ENCODE measurements around the gene C2orf78. TPM values are rescaled to one million over a fixed set of nuclear protein-coding genes. Genes with fewer than 3 reads are reported as not detected.
A peak's percentile ranks its signal among the peaks of the same experiment; 100 is the strongest.
"Not testable (repeated sequence)": the region's sequence is repeated elsewhere in the genome, so short reads cannot be mapped to it uniquely, and the experiment has no call there.

C2orf78 gene
- polyA plus RNA-seq, 4 donors, result not detected

DNA sequence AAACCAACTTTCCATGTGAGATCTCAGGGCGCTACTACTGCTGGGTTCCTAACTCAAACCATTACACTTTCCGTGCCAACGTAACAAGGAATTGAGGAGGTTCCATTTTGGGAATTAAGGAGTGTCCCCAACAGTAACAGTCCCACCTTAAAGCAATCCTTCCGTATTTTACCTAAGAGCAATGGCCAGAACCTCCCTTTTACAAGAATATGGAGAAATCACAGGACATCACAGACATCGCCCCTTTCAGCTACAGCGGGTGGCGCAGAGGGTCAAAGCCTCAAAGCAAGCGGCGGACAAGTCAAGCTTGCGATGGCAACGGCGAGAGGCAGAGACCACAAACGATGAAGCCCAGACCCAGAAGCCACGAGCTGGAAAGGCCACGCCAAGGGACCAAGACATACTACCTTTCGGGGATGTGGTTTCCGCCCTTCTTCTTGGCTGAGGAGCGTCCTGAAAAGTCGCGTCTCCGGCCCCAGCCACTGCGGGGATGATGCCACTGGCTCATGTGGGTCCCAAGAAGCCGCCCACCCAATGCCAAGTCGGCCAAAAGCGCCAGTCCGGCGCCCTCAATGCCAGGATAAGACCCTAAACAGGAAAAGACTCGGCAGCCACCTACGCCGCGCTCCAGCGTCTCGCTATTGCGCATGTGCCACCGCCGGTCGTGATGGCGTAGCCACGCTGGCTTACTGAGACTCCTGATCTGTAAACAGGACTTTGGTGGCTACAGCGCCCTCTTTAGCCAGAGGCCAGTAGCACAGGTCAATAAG lies 4.3 kb upstream of the C2orf78 start, which contains the start of gene DUSP11:
DUSP11 (minus strand) TSS at position 637 of the 770 bp plus-strand sequence; CDS start at position 508, 129 bp downstream.
- DNase-seq (ENCODE audit: low read depth in 4 of 4, low spot score in 3 of 4), result peak; percentile 79 to 88 (median 87)

DNA sequence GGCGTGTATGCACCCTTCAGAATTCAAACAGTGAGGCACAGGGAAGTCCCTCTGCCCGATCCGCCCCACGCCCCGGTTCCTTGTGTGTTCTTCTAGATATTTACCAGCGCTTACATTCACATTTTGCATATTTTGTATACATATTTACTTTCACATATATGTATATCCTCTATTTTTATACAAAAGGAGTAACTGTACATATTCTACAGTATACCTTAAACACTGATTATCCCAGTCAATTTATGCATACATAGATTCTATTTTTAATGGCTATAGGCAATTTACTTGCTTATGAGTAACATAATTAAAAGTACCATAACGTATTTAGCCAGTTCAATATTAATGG lies 3.8 kb upstream of the C2orf78 start:
- DNase-seq (ENCODE audit: low read depth in 4 of 4, low spot score in 3 of 4), result no peak

DNA sequence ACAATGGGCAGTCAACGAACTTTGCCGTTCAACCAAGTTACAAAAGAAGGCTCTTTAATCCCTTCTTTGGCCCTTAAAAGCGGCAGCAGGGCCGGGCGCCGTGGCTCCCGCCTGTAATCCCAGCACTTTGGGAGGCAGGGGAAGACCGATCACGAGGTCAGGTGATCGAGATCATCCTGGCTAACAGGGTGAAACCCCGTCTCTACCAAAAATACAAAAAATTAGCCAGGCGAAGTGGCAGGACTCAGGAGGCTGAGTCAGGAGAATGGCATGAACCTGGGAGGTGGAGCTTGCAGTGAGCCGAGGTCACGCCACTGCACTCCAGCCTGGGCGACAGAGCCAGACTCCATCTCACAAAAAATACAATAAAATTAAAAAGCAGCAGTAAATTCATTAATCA lies 581 bp upstream of the C2orf78 start:
- not testable (repeated sequence) for DNase-seq (ENCODE audit: low read depth in 4 of 4, low spot score in 3 of 4)

DNA sequence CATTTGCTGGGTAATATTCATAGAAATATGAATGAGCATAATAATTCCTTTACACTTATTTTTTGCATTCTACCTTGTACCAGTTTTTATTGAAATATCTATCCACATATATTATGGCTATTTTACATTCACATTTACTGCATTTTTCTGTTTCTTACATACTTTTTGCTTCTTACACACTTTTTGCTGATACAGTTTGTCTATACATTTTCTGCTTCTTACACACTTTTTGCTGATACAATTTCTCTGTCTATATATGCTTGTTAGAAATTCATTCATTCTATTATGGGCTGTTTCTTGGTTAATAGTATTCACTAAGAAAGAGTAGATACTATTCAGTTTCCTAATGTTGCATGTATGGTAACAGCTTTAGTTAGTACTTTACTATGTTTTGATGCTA lies 27.9 kb downstream of the C2orf78 start:
- no peak for DNase-seq (ENCODE audit: low read depth in 4 of 4, low spot score in 3 of 4)

DNA sequence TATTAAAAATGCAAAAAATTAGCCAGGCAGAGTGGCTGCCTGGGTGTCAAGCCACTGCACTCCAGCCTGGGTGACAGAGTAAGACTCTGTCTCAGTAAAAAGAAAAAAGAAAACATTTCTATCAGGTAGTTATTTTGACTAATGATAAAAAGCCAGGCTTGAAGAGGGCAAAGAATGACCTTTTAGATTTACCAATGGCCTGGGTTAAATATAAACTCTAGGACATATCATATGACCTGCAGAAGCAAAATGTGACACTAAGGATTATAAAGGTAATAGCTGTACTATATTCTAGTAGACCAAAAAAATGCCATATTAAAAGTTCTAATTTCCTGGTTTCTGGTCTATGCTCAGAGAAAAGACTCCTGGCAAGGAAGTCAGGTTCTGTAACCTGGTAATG lies 28.7 kb downstream of the C2orf78 start:
- DNase-seq (ENCODE audit: low read depth in 4 of 4, low spot score in 3 of 4), result no peak

DNA sequence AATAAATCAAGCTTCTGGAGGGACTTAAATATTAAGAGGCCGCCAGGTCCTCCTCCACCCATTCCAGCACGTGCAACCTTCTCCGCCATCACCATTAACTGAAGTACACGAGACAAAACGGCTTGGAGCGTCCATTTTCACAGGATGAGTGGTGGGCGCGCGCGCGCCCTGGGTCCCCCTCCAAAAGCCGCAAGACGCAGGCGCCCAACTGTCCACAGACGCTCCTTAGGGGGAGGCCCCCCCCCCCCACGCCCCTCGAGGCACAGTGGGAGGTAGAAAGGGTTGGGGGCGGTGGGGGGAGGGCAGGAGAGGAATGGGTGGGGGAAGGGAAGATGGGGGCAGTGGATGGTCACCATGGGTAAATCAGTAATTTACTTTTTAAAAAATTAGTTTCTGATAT lies 34.3 kb downstream of the C2orf78 start:
- DNase-seq (ENCODE audit: low read depth in 4 of 4, low spot score in 3 of 4), result no peak

DNA sequence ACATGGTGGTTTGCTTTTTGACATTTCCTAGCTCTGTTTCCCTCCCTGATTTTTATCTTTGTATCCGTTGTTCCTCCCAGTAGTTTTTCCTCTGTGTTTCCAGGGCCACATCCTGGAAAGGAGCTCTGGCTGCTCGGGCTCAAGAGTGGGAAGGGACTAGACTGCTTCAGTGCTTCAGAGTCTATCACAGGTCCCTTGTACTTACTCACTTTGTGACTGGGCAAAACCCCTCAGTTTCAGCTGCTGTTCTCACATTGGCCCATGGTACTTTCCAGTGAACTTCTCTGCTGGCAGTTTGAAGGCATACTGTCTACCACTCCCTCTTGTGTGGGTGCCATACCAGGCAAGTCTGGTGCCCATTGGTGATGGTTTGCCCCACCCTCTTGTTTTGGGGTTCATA lies 37.2 kb downstream of the C2orf78 start:
- no peak for DNase-seq (ENCODE audit: low read depth in 4 of 4, low spot score in 3 of 4)

DNA sequence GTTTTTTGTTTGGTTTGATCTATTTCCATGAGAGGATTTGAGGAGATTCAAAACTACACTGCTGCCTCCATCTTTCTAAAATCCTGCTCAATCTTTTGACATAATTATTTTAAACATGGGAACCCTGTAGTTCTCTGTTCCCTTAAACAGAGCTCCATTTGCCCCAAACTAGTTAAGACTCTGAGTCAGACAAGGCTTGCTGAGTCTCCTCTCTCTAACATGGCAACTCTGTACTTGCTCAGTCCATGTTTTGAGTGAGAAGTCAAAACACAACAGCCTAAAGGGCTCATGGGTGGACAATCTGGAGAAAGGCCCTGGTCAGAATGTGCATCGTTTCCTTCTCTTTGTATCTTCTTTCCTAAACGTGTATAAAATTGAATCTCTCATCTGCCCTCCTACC lies 37.7 kb downstream of the C2orf78 start:
- DNase-seq (ENCODE audit: low read depth in 4 of 4, low spot score in 3 of 4), result no peak

DNA sequence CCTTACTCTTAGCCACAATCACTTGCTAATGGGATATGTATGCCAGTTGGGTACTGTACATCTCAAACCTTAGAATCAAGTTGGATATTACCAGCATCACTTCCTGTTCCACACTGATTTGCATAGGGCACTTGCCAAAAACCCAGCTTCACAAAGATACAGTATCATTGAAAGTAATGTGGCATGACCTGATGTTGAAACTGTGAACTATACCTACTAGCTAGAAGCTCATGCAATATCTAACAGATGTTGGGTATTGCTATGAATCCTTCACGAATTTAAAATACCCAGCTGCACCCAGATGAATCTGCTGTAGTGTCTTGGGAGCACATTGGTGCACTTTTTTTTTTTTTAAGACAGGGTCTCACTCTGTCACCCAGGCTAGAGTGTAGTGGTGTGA lies 38.3 kb downstream of the C2orf78 start:
- no peak for DNase-seq (ENCODE audit: low read depth in 4 of 4, low spot score in 3 of 4)

DNA sequence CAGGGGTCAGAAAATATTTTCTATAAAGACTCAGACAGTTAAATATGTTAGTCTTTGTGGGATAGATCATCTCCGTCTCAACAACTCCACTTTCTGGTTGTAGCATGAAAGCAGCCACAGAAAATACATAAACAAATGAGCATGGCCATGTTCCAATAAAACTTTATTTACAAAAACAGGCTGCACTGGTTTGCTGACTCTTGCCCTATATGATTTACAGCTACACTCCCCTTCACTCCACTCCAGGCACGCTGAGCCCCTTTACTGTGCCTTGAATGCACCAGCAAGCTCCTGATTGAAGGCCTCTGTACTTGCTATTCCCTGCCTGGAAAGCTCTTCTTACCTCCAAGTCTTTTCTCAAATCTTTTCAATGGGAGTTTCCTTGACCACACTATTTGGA lies 39.0 kb downstream of the C2orf78 start:
- no peak for DNase-seq (ENCODE audit: low read depth in 4 of 4, low spot score in 3 of 4)

DNA sequence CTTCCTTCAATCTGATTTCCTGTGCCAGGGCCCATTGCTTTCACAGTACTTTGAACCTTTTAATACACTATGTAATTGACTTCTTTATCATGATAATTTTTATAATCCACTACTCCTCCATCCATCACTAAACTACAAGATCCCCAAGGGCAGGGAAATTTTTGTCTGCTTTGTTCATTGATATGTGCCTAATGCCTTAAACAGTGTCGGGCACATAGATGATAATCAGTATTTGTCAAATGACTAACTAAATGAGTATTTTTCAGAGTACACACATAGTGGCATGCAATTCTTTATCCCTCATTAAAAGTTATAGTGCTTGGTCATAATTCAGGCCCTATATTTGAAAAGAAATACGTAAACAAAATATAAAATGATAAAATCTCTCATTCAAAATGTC lies 39.4 kb downstream of the C2orf78 start:
- DNase-seq (ENCODE audit: low read depth in 4 of 4, low spot score in 3 of 4), result no peak

DNA sequence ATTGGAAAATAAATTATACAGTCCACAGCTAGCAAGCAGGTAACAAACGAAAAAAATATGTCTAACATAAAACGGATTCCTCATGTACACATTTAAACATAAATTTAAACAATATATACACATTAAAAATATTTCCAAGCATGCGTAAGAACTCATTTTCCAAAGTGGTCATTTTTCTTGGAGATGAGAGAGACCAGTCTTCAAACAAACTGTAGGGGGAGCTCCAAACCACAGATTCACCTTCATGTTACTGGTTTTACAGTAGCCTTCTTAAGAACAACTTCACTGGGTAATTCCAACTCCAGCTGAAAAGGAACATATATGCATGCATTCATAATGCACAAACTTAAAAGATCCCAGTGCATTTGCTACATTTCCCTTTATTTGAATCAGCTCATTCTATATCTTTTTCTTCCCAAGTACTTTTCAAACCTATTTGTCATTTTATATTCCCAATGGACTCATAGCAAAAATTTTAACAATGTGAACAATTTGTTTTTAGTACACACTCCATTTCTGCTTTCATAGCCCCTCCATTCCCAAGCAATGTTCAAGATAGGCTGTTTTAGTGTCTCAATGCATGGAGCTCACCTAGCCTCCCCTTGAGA lies 40.0 kb downstream of the C2orf78 start:
- peak; percentile 42 to 63 (median 56) for DNase-seq (ENCODE audit: low read depth in 4 of 4, low spot score in 3 of 4)

DNA sequence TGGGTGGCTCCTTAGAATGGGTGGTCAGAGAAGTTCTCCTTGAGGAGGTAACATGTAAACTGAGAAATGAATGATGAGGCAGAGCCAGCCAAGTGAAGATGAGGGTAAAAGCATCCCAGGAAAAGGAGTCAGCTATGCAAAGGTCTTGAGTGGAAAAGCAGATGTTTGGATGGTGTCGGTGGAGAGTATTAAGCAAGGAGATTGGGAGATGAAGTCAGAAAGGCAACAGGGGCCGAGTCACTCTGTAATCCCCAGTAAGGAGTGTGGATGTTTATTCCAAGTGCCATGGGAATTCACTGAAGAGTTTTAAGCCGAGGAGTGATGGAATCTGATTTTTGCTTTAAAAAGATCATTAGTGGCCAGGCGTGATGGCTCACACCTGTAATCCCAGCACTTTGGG lies 41.4 kb downstream of the C2orf78 start:
- DNase-seq (ENCODE audit: low read depth in 4 of 4, low spot score in 3 of 4), result no peak

DNA sequence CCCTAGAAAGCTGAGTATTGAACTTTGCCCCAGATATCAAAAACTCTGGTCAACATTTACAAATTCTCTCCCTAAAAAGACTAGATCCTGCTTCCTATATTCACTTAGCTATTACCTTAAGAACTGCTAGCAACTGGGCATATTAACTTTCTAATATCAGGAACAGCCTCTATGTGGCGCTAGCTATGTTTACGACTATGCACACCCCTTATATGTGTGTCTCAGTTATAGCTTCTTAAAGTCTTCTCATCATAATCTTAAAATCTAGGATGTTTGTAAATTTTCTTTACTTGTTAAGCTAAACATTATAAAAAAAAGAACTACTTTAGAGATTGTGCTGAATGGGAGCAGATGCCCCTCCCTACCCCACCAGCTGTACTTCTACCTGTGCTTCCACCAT lies 43.0 kb downstream of the C2orf78 start:
- no peak for DNase-seq (ENCODE audit: low read depth in 4 of 4, low spot score in 3 of 4)

DNA sequence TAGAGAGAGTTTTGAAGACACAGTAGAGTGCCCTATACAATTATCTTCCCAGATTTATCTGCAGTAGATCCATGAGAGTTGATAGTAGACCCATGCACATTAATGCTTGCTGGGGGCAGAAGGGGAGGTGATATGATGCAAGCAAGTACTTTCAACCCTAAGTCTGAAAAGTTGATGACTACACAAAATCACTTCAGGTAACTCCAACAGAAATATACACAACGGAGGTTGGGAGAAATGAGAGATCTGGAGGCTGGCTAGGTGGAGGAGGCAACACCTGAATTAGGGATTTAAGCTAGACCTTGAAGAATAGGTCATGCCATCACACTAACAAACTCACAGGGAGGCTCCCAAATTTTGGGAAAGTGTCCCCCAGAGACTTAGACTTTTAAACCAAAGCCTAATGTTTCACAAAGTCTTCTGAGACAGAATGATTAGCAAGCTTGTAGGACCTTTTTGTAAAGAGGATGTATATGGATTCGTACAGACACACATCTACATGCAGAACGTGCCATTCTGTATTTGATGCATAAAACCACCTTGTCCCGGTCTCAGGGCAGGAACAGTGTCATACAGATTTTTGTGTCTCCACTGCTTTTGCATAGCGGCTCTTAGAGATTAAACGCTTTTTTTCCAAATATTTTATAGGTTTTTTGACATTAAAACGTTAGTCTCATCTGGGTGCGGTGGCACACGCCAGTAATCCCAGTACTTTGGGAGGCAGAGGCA lies 43.8 kb downstream of the C2orf78 start:
- DNase-seq (ENCODE audit: low read depth in 4 of 4, low spot score in 3 of 4), result no peak

DNA sequence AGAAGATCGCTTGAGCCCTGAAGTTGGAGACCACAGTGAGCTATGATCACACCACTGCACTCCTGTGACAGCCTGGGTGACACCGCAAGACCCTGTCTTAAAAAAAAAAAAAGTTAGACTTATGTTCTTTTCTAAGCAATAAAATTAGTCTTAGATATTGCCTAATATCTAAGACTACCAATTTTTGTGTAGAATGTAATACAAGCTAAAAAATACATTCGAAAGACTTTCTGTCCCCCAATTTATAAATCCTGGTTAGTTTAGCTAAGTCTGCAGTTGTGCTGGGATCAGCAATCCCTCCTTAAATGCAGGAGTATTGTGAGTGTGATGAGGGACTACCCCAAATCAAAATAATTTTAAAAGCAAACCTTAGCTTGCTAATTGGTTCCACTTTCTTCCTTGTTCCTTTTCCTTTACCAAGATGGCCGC lies 44.4 kb downstream of the C2orf78 start:
- no peak for DNase-seq (ENCODE audit: low read depth in 4 of 4, low spot score in 3 of 4)

DNA sequence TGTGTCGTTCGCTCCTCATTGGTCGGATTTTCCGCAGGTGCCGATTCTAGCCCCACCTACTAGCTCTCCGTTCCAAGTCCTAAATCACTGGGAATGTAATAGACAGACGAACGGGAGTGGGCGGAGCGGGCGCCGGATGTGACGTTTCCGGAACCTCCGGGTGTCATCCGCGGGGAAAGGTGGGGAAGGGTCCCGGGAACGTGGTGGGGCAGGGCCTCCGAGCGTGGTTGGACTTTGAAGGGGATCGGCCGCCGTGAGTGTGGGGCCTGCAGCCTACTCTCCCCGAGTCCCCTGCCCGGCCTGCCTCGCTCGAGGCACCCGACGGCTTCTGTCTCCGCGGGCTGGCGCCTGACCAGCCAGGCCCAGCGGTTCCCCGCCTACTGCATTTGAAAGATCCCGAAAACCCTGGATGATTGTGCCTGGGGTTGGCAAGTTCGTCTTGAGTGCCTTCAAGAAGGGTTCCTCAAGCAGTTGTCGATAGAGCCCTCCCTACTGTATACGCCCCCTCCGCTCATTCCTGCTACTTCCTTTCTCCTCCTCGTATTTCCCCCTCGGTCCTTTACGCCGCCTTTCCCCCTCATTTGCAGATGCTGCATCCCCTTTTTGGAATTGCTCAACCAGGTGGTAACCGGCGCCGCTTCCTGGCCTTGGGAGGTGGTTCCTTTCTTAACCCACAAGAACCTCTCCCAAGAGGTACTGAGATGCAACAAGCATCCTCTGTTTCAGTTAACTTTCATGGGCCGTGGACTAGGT lies 45.0 kb downstream of the C2orf78 start, which contains the start of gene STAMBP:
STAMBP (plus strand) TSS at position 144 of the 753 bp plus-strand sequence. CDS start 1,896 bp downstream, outside the sequence.
- peak; percentile 91 to 97 (median 94) for DNase-seq (ENCODE audit: low read depth in 4 of 4, low spot score in 3 of 4)

DNA sequence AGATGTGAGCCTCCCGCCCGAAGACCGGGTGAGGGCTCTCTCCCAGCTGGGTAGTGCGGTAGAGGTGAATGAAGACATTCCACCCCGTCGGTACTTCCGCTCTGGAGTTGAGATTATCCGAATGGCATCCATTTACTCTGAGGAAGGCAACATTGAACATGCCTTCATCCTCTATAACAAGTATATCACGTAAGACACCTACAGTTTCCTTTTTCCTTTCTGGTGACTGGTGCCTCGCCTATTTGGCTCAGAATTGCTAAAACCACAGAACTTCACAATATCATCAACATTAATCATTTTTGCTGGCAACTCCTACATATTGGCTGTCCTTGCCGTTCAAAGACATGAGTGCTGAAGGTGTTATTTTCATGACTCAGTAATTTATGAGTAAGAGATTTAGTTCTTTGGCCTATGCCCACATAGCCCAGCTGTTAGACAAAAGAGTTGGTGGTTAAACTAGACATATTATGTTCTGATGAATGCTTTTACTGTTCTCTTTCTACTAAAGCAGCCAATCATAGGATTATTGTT lies 47.0 kb downstream of the C2orf78 start:
- DNase-seq (ENCODE audit: low read depth in 4 of 4, low spot score in 3 of 4), result no peak

DNA sequence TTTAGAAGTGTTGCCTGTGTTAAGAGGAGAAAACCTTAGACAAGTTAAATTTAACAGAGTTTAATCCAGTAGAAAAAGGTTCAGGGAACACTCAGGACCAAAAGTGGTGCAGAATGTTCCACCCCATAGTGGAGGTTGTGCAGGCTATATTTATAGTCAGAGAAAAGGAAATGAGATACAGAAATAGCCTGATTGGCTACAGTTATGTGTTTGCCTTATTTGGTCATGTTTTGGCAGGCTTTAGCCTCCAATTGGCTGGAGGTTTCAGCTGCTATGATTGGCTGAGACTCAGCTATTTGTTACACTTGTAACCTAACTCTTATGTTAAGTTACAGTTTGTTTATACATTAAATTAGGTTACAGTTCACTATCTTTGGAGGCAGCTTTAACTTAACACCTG lies 48.9 kb downstream of the C2orf78 start:
- no peak for DNase-seq (ENCODE audit: low read depth in 4 of 4, low spot score in 3 of 4)

DNA sequence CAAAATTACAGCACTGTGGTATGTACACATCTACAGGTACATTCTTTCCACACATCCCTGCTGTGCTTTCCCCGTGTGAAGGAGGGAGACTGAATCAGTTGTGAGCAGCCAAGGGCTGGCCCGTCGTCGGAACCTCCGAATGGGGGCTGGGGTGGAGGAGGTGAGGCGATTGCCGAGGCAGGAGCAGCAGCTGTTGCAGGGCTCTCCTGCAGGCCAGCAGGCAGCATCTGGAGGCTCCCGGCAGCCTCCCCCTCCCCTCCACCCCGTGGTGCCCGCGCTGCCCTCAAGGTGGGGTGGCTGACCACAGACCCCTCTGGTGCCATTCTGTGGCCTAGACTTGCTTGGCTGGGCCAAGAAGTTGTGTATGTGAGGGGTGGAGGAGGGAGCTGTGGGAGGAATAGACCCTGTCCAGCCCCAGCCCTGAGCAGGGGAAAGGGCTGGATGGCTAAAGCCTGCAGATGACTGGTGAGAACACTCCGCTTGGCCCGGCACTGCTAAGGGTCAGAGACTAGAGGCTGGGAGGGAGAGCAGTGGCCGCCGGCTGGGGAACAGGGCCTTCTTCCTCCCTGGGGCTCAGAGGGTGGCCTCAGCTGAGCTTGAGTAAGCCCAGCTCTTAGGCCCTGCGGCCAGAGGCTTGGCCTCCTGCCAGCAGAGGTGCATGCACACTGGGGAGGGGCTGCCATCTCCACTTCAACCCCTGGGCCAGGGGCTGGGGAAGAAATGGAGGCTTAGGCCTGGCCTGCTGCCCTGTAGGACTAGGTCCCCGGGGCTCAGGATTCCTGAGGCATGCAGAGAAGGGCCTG lies 52.4 kb downstream of the C2orf78 start:
- no peak for DNase-seq (ENCODE audit: low read depth in 4 of 4, low spot score in 3 of 4)

All from left renal pelvis (tissue), 4 donors.